ENCODE results near the gene C2orf66. TPM values are rescaled to one million over a fixed set of nuclear protein-coding genes. Genes with fewer than 3 reads are reported as not detected.

Gene C2orf66
- total RNA-seq, 1 donor from 2014 or later, result 1.4 TPM

DNA sequence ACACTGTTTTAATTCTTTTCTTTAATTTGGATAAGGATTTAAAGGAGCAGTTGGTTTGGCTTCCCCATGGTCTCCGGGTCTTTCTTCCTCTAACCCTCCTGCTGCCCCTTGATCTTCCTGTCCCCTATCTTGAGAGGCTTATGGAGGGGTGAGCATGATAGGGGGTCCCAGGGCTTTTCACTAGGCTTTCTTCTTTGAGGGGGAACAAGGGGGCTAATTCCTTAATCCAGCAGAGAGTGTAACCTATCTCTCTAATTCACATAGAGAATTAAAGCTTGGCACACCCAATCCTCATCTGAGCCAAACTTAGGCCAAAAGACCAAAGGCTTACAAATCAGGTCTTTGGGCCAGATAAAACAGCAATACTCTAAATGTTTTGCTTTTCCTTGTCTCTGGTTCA lies 21.5 kb upstream of the C2orf66 start:
- no peaks in the 10 kb centered on the region for H3K36me3 Mint-ChIP-seq (ENCODE audit: low read depth, unreplicated experiment)
- H3K4me3 Mint-ChIP-seq (ENCODE audit: unreplicated experiment), result no peak overlapping the region
- TF ChIP-seq, protein P1, sequence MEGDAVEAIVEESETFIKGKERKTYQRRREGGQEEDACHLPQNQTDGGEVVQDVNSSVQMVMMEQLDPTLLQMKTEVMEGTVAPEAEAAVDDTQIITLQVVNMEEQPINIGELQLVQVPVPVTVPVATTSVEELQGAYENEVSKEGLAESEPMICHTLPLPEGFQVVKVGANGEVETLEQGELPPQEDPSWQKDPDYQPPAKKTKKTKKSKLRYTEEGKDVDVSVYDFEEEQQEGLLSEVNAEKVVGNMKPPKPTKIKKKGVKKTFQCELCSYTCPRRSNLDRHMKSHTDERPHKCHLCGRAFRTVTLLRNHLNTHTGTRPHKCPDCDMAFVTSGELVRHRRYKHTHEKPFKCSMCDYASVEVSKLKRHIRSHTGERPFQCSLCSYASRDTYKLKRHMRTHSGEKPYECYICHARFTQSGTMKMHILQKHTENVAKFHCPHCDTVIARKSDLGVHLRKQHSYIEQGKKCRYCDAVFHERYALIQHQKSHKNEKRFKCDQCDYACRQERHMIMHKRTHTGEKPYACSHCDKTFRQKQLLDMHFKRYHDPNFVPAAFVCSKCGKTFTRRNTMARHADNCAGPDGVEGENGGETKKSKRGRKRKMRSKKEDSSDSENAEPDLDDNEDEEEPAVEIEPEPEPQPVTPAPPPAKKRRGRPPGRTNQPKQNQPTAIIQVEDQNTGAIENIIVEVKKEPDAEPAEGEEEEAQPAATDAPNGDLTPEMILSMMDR (IDR thresholded peaks at IDR 0.05; ENCODE audit: unreplicated experiment), result no peak
- H3K9me3 Mint-ChIP-seq (ENCODE audit: unreplicated experiment), result no peaks in the 10 kb centered on the region
- DNase-seq (ENCODE audit: low spot score), result no peak
- no peak overlapping the region for H3K27ac Mint-ChIP-seq (ENCODE audit: unreplicated experiment)
- peaks cover 6% of the 10 kb centered on the region for H3K4me1 Mint-ChIP-seq (ENCODE audit: unreplicated experiment)
- H3K27me3 Mint-ChIP-seq (ENCODE audit: unreplicated experiment), result no peaks in the 10 kb centered on the region

DNA sequence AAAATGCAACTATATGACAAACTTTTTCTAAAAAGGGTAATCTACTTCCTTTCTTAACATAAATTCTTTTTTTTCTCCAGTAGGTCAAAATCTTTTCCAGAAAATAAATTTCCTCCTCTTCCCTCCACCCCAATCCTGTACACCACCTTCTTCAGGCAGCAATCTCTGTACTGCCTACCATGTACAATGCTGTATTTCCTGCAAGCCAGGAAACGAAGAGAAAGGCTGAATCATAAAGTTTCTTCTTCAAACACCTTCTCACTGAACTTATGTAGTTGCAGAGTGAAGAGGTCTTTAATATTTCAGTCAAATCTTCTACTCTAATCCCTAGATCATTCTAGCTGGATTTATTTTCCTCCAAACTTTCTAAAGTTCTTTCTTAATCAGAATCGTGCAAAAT lies 18.2 kb upstream of the C2orf66 start:
- no peak for DNase-seq (ENCODE audit: low spot score)
- Mint-ChIP-seq H3K36me3 (ENCODE audit: low read depth, unreplicated experiment) (no peaks in the 10 kb centered on the region), H3K9me3 (ENCODE audit: unreplicated experiment) (no peaks in the 10 kb centered on the region), H3K4me1 (ENCODE audit: unreplicated experiment) (peaks cover 6% of the 10 kb centered on the region), H3K27me3 (ENCODE audit: unreplicated experiment) (no peaks in the 10 kb centered on the region), H3K27ac (ENCODE audit: unreplicated experiment) (no peak overlapping the region), H3K4me3 (ENCODE audit: unreplicated experiment) (no peak overlapping the region)
- TF ChIP-seq, protein P1 (IDR thresholded peaks at IDR 0.05; ENCODE audit: unreplicated experiment), result no peak

DNA sequence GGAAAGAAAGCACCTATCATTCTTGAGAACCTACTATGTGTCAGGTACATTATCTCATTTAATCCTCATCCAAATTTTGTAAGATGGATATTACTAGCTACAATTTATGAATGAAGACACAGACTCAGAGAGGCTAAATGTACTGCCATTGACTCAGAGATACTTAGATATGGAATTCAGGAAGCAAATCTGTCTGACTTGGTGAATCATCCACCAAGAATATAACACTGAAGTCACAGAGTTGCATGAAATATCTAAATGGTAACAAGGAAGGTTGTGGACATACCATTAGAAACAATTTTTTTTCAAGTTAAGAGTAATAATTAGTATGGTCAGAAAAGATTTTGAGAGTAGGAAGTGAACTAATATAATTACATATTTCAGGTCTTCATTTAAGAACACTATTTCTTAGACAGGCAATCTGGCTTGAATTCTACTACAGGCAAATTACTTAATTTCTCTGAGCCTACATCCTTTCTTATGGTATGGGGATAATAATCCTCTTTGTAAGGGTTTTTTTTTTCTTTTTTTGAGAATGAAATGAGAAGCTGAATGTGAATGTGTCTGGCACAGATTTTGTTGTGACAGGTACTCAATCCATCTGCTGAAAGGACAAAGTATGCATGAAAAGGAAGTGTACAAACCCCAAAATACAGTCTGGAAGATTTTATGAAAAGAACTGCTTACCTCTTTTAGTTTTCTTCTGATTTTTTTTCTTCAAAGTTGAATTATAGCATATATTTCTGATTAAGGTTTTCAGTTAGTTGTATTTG lies 14.8 kb upstream of the C2orf66 start:
- peaks cover 6% of the 10 kb centered on the region for H3K4me1 Mint-ChIP-seq (ENCODE audit: unreplicated experiment)
- no peak overlapping the region for H3K4me3 Mint-ChIP-seq (ENCODE audit: unreplicated experiment)
- peaks cover 3% of the 10 kb centered on the region for H3K36me3 Mint-ChIP-seq (ENCODE audit: low read depth, unreplicated experiment)
- TF ChIP-seq, protein P1 (IDR thresholded peaks at IDR 0.05; ENCODE audit: unreplicated experiment), result no peak
- peaks cover under 1% of the 10 kb centered on the region for H3K9me3 Mint-ChIP-seq (ENCODE audit: unreplicated experiment)
- no peak for DNase-seq (ENCODE audit: low spot score)
- no peak overlapping the region for H3K27ac Mint-ChIP-seq (ENCODE audit: unreplicated experiment)
- H3K27me3 Mint-ChIP-seq (ENCODE audit: unreplicated experiment), result peaks cover 1% of the 10 kb centered on the region

DNA sequence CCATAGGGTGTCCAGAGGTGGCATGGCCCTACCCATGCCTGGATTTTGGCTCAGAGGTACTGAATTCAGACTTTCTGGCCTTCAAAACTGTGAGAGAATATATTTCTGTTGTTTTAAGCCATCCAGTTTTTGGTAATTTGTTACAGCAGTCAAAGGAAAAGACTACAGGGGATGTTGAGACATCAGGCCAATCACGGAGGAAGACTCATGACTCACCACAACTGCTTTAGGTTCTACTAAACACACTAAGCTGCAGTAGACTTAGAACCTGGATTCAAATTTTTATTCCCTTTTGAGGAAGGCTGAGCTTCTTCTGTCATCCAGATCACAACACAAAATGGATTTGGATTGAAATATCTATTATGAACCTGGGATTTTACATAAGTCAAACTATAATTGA lies 12.0 kb upstream of the C2orf66 start:
- H3K36me3 Mint-ChIP-seq (ENCODE audit: low read depth, unreplicated experiment), result peaks cover 13% of the 10 kb centered on the region
- no peaks in the 10 kb centered on the region for H3K4me1 Mint-ChIP-seq (ENCODE audit: unreplicated experiment)
- H3K27ac Mint-ChIP-seq (ENCODE audit: unreplicated experiment), result no peak overlapping the region
- DNase-seq (ENCODE audit: low spot score), result no peak
- peaks cover 10% of the 10 kb centered on the region for H3K27me3 Mint-ChIP-seq (ENCODE audit: unreplicated experiment)
- no peak overlapping the region for H3K4me3 Mint-ChIP-seq (ENCODE audit: unreplicated experiment)
- TF ChIP-seq, protein P1 (IDR thresholded peaks at IDR 0.05; ENCODE audit: unreplicated experiment), result no peak
- peaks cover 12% of the 10 kb centered on the region for H3K9me3 Mint-ChIP-seq (ENCODE audit: unreplicated experiment)

DNA sequence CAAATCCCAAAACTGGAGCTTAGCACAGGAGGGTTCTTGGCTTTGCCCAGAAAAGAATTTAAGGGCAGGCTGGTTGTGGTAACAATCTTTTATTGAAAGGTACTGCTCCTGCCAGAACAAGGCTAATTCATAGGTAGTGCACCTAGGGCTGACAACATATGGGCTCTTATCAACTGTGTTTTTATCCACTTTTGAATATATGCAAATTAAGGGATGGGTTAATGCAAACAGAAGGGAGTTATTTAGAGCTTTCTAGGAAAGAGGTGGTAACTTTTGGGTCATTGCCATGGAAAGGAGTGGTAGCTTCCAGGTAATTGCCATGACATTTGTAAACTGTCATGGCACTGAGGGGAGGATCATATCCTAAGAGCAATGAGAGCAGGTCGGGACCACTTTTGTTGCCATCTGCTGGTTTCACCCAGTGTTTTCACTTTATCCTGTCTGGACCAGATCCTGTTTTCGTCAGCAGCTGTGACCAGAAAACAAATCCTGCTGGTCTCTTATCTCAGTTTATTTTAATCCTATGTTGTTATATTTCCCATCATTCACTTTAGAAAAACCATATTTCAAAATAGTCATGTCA lies 981 bp downstream of the C2orf66 start:
- no peaks in the 10 kb centered on the region for H3K36me3 Mint-ChIP-seq (ENCODE audit: low read depth, unreplicated experiment)
- H3K4me1 Mint-ChIP-seq (ENCODE audit: unreplicated experiment), result peaks cover 13% of the 10 kb centered on the region
- no peaks in the 10 kb centered on the region for H3K9me3 Mint-ChIP-seq (ENCODE audit: unreplicated experiment)
- H3K4me3 Mint-ChIP-seq (ENCODE audit: unreplicated experiment), result no peak overlapping the region
- H3K27ac Mint-ChIP-seq (ENCODE audit: unreplicated experiment), result no peak overlapping the region
- no peaks in the 10 kb centered on the region for H3K27me3 Mint-ChIP-seq (ENCODE audit: unreplicated experiment)
- no peak for DNase-seq (ENCODE audit: low spot score)
- TF ChIP-seq, protein P1 (IDR thresholded peaks at IDR 0.05; ENCODE audit: unreplicated experiment), result no peak

Measured in endothelial cell (in vitro differentiated cells).